NCI-H128 (cell line): ENCODE measurements around the gene SMARCA2.

Experiments used
- DNase-seq: peaks from one replicate; lab custom pipeline; 2025; ENCODE audit not compliant: unreplicated experiment; lab: John Stamatoyannopoulos, UW

SMARCA2 gene

GRCh38 chr9:2236850-2237249, 221.7 kb downstream of the SMARCA2 start:
- no peak for DNase-seq

DNA sequence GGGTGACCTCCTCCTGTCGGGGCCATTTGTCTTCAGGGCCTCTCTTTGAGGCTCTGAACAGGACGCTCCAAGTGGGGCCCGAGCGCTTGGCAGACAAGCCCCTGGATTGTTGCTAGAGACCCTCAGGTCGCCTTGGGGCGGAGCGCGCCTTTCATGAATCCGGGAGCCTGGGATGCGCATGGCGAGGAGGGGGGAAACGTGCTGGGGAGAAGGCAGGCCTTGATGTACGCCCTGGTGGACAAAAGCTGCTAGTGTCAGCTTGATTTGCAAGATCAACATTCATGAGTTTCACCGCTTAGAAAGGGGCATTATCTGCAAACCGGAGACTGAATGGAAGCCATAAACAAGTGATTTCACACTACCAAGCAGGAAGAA, 226.3 kb downstream of the SMARCA2 start:
- DNase-seq = no peak

DNA sequence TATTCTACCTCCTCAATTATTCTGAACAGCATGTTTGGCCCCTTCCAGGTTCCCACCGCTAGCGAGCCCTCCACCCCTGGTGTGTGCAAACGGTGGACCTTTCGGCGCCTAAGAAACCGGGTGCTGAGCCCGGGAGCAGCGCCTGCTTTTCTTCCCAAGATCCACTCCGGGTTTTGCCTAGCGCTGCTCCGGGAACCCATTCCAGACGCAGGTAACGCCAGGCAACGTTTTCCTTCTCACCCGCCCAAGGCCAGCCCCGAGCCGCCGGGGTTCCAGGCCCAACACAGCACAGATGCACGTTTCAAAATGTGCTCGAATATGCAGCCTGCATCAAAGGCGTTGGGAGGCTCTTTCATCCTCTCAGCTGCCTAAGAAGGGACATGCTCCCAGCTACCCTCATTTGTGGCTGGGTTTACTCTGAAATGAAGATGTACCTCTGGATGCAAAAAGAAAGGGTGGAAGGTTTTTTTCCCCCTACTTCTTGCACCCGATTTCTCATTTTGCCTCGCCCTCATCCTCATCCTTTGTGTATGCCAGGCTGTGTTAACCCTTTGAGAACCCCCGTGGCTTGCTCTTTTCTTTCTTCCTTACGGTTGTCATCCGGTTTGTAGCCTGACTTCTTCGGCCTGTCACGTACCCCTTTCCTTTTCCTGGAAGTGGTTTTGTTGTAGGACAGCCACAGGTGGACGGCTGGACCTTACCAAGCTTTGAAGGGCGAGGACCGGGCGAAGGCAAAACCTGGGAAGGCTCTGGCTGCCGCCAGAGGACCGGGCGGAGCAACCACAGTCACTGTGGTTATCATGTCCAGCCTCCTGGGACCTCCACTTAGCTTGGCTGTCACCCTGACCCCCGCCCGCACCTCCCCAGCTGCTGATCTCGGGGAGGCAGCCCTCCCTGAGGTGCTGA, 226.9 kb downstream of the SMARCA2 start:
- peak; percentile 84 for DNase-seq

DNA sequence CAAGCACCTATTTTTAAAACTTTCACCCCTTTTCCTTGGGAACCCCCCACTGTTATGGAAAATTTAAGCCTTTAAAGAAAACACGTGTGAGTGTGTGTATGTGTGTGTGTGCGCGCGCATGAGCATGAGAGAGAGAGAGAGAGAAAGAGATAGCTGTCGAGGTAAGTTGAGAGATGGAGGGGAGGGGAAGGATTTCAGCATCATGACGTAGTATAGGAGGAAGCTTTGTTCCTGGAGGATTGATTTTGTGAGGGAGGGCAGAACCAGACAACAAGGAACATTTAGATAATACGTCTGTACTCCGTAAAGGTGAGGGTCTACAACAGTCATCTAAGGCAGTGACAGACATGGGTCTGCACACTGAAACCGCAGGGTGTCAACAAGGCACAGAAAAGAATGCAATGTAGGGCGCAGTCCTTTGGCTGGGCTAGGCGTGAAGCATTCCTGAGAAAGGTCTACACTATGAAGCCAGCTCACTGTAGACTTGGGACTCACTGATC, 227.7 kb downstream of the SMARCA2 start:
- no peak for DNase-seq
